Ovary (tissue), 9 donors: ENCODE data around the gene ASPM. TPM values are rescaled to one million over a fixed set of nuclear protein-coding genes. Genes with fewer than 3 reads are reported as not detected.

ENCODE experiments used
- DNase-seq, 5 donors: peaks; one replicate each; pipeline ENCODE4 v3.0.0-alpha.2; 2019 to 2020
- H3K27ac ChIP-seq, 2 donors: fragments of 200-600 bp; one replicate each; pipeline versions ENCODE4 v1.5.1 to v1.8.0; 2019 to 2022
- H3K27me3 ChIP-seq: fragments of 200-600 bp; one replicate; pipeline ENCODE4 v1.8.0; 2022
- H3K36me3 ChIP-seq: fragments of 200-600 bp; sonication (generic); one replicate; pipeline ENCODE4 v1.5.1; 2019
- H3K4me1 ChIP-seq: one replicate; pipeline ENCODE4 v1.8.1; 2013; ENCODE audit warnings: mild to moderate bottlenecking, moderate library complexity; ENCODE audit not compliant: insufficient read depth
- H3K4me3 ChIP-seq: fragments of 200-600 bp; sonication (generic); one replicate; pipeline ENCODE4 v1.5.1; 2017
- H3K9me3 ChIP-seq, 2 donors: fragments of 200-600 bp in 1 of 2; sonication (generic) in 1 of 2; one replicate each; pipeline versions ENCODE4 v1.5.1 to v1.8.1; 2013 to 2019; ENCODE audit warnings: mild to moderate bottlenecking in 1 of 2, moderate library complexity in 1 of 2
- CTCF ChIP-seq, 3 donors: fragments of 450-650 bp in 2 of 3; fragments of 200-600 bp in 1 of 3; IDR thresholded peaks; one replicate each; pipeline versions ENCODE4 v1.5.1 to v1.8.0; 2016 to 2022; ENCODE audit warnings: antibody characterized with exemption in 3 of 3, mild to moderate bottlenecking in 1 of 3
- EP300 ChIP-seq: sonication (generic); formaldehyde crosslinking; IDR thresholded peaks from one replicate; pipeline ENCODE4 v1.6.1; 2017; ENCODE audit warnings: antibody characterized with exemption
- POLR2A ChIP-seq: fragments of 450-650 bp; IDR thresholded peaks from one replicate; pipeline ENCODE4 v1.6.1; 2017; ENCODE audit warnings: antibody characterized with exemption, mild to moderate bottlenecking, moderate library complexity
- WGBS, 3 donors: extraction: QIAGEN DNeasy Blood & Tissue Kit in 1 of 3; methylation state at CpG; one replicate each; pipeline versions ENCODE4 v1.1.5 to v1.1.7; 2013 to 2017; 5-methylcytosine and 5-hydroxymethylcytosine counted together
- intact Hi-C, 4 donors: fragments of 100-400 bp; cut with DNase I; formaldehyde crosslinking; loops; one replicate each; pipeline versions ENCODE4 v1.11.0 to v1.15.1; 2022 to 2023
- polyA plus RNA-seq, 2 donors: library from polyadenylated mRNA; stranded (reverse); fragments of 200-250 nt in 1 of 2; fragments of 350-450 nt in 1 of 2; fragmentation: Illumina TruSeq in 1 of 2; extraction: RNeasy Lipid Tissue Mini Kit (QIAGEN cat#74804) in 1 of 2; gene quantifications; one replicate each; pipeline ENCODE4 v1.2.3, GENCODE V29; 2013 to 2014
- total RNA-seq, 7 donors: library from RNA; depleted of rRNA in 2 of 7; stranded (reverse); fragments of >200 nt in 2 of 7; fragmentation: NEBNext Ultra II Directional in 3 of 7; extraction: Animal tissue kit (Norgen Biotek cat#: 25700) in 3 of 7; gene quantifications; one replicate each; pipeline versions ENCODE4 v1.1.0 to v1.2.4, GENCODE V29; 2016 to 2023
- donor health status: DM: no; HTN: no; CAD: no; lungs with moderate emphysema.
- donor health status: DM: no; HTN: no; CAD: no.
- donor health status: Bipolar disorder and iron deficiency.
- donor health status: DM: yes; HTN: yes; CAD: no.
- donor health status: DM: no; HTN: no; CAD: no.
- donor health status: DM: yes; HTN: yes; CAD: no.

ASPM gene
- total and polyA plus RNA-seq, 9 donors, result 0.10 to 0.89 (median 0.33) TPM

GRCh38 chr1:197124376-197124775 lies 22.1 kb downstream of the ASPM start:
- TF ChIP-seq CTCF (IDR thresholded peaks at IDR 0.05) (no peak), EP300 (no peak), POLR2A (no peak)
- no peaks in the 10 kb centered on the region for H3K27me3 ChIP-seq
- intact Hi-C loops, result no loop called here
- H3K36me3 ChIP-seq, result no peaks in the 10 kb centered on the region
- no peak overlapping the region for H3K27ac ChIP-seq
- no peak for DNase-seq
- no peak overlapping the region for H3K4me3 ChIP-seq
- no peaks in the 10 kb centered on the region for H3K9me3 ChIP-seq
- peaks cover 1% of the 10 kb centered on the region for H3K4me1 ChIP-seq
- 87 to 89% (median 87%) methylated on average over 1 of the region's 1 CpG for WGBS, 3 donors

GRCh38 chr1:197116156-197116555 lies 30.3 kb downstream of the ASPM start:
- Histone ChIP-seq H3K4me1 (no peaks in the 10 kb centered on the region), H3K36me3 (no peaks in the 10 kb centered on the region), H3K9me3 (no peaks in the 10 kb centered on the region), H3K27me3 (no peaks in the 10 kb centered on the region), H3K4me3 (no peak overlapping the region), H3K27ac (no peak overlapping the region)
- no peak for DNase-seq
- TF ChIP-seq POLR2A, result no peak
- no peak for TF ChIP-seq EP300
- TF ChIP-seq CTCF (IDR thresholded peaks at IDR 0.05), result no peak
- 94 to 98% (median 96%) methylated on average over 2 of the region's 2 CpGs for WGBS, 3 donors
- intact Hi-C loops, result no loop called here

- Histone ChIP-seq H3K27me3 (no peaks in the 10 kb centered on the region), H3K36me3 (no peaks in the 10 kb centered on the region), H3K27ac (no peak overlapping the region), H3K4me3 (no peak overlapping the region), H3K4me1 (peaks cover 2% of the 10 kb centered on the region), H3K9me3 (no peaks in the 10 kb centered on the region)
- TF ChIP-seq EP300, result no peak
- no peak for TF ChIP-seq POLR2A
- no peak for TF ChIP-seq CTCF (IDR thresholded peaks at IDR 0.05)
- 100% methylated on average over 1 of the region's 1 CpG for WGBS, 3 donors
- no peak for DNase-seq
- intact Hi-C loops, result no loop called here
Measured at GRCh38 chr1:197106869-197107268, 39.6 kb downstream of the ASPM start.

GRCh38 chr1:197103300-197103699 lies 43.2 kb downstream of the ASPM start:
- WGBS, 3 donors, result 29 to 46% (median 30%) methylated on average over 5 of the region's 5 CpGs
- H3K4me1 ChIP-seq, result peaks cover 5% of the 10 kb centered on the region
- no peak overlapping the region for H3K4me3 ChIP-seq
- H3K36me3 ChIP-seq, result no peaks in the 10 kb centered on the region
- no peak for DNase-seq
- no peak overlapping the region for H3K27ac ChIP-seq
- TF ChIP-seq POLR2A, result no peak
- intact Hi-C loops, result no loop called here
- H3K27me3 ChIP-seq, result no peaks in the 10 kb centered on the region
- no peaks in the 10 kb centered on the region for H3K9me3 ChIP-seq

- intact Hi-C loops, result no loop called here
- 60 to 78% (median 65%) methylated on average over 3 of the region's 3 CpGs for WGBS, 3 donors
- DNase-seq, result no peak
- no peak overlapping the region for H3K27ac ChIP-seq
- peaks cover 5% of the 10 kb centered on the region for H3K4me1 ChIP-seq
- no peaks in the 10 kb centered on the region for H3K9me3 ChIP-seq
- TF ChIP-seq EP300 (no peak), CTCF (IDR thresholded peaks at IDR 0.05) (no peak), POLR2A (no peak)
- H3K4me3 ChIP-seq, result no peak overlapping the region
- no peaks in the 10 kb centered on the region for H3K36me3 ChIP-seq
- no peaks in the 10 kb centered on the region for H3K27me3 ChIP-seq
Measured at GRCh38 chr1:197101978-197102377, 44.5 kb downstream of the ASPM start.
